Vagina (tissue), 2 donors: ENCODE data around the gene ZNF287.

Source experiments
- POLR2A ChIP-seq, 2 donors: fragments of 450-650 bp; IDR thresholded peaks; one replicate each; pipeline ENCODE4 v1.6.1; 2017; ENCODE audit warnings: antibody characterized with exemption in 2 of 2, mild to moderate bottlenecking in 2 of 2, moderate library complexity in 2 of 2
- TF ChIP-seq, protein P1 (sequence below), 3 experiments: fragments of 450-650 bp in 2 of 3; fragments of 200-600 bp in 1 of 3; sonication (generic) in 1 of 3; IDR thresholded peaks; one replicate each; pipeline ENCODE4 v1.5.1; 2017 to 2019; ENCODE audit warnings: antibody characterized with exemption in 3 of 3, mild to moderate bottlenecking in 2 of 3, moderate library complexity in 2 of 3

GRCh38 chr17:16515933-16516332 lies 53.1 kb downstream of the ZNF287 start:
- no peak for TF ChIP-seq POLR2A (IDR thresholded peaks at IDR 0.05)
- TF ChIP-seq, protein P1, sequence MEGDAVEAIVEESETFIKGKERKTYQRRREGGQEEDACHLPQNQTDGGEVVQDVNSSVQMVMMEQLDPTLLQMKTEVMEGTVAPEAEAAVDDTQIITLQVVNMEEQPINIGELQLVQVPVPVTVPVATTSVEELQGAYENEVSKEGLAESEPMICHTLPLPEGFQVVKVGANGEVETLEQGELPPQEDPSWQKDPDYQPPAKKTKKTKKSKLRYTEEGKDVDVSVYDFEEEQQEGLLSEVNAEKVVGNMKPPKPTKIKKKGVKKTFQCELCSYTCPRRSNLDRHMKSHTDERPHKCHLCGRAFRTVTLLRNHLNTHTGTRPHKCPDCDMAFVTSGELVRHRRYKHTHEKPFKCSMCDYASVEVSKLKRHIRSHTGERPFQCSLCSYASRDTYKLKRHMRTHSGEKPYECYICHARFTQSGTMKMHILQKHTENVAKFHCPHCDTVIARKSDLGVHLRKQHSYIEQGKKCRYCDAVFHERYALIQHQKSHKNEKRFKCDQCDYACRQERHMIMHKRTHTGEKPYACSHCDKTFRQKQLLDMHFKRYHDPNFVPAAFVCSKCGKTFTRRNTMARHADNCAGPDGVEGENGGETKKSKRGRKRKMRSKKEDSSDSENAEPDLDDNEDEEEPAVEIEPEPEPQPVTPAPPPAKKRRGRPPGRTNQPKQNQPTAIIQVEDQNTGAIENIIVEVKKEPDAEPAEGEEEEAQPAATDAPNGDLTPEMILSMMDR (IDR thresholded peaks at IDR 0.05): no peak
